ENCODE data around the gene IL3RA.
"Not testable (repeated sequence)": the region's sequence is repeated elsewhere in the genome, so short reads cannot be mapped to it uniquely, and the experiment has no call there.

IL3RA gene

GRCh38 chrX:1426321-1426720 is 89.7 kb downstream of the IL3RA start:
- not testable (repeated sequence) for DNase-seq

DNA sequence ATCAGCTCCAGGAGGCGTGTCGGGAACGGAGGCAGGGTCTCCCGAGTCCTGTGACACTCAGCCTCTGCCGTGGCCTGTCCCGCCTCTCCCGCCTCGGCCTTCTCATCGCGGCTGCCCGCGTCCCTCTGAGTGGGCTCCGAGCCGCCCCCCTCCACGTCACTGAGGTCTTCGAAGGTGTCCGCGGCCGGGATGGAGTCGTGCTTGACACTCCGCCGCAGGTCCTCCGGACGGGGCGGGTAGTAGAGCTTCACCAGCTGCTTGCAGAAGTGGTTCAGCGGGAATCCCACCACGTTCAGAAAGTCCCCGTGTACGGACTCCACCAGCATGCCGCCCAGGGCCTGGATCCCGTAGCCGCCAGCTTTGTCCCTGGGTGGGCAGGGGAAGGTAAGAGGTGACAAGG is 91.2 kb downstream of the IL3RA start:
- no peak for DNase-seq

- DNase-seq = no peak
These were observed 93.9 kb downstream of the IL3RA start for GRCh38 chrX:1430451-1430850.
